GM10248 (cell line): ENCODE results near the gene ZG16.
"Not testable (repeated sequence)": the region's sequence is repeated elsewhere in the genome, so short reads cannot be mapped to it uniquely, and the experiment has no call there.

Source experiments
- CTCF ChIA-PET: fragments of 300-600 bp; sonication (Branson Sonifier 250); formaldehyde crosslinking; extraction: SDS; loops from one replicate; lab custom pipeline; 2021; ENCODE audit warnings: antibody characterized with exemption; lab: Yijun Ruan, JAX
- POLR2A ChIA-PET: fragments of 350-650 bp; sonication (Branson Sonifier 250); formaldehyde crosslinking; extraction: SDS; loops from one replicate; lab custom pipeline; 2020; ENCODE audit warnings: antibody characterized with exemption; lab: Yijun Ruan, JAX
- DNase-seq: peaks from one replicate; pipeline ENCODE4 v3.0.0; 2012; ENCODE audit errors: extremely low spot score
- CTCF ChIP-seq: IDR thresholded peaks from 2 replicates; pipeline ENCODE4 v1.5.1; 2012; ENCODE audit warnings: mild to moderate bottlenecking, low read depth; ENCODE audit errors: extremely low read depth, missing control alignments, control extremely low read depth

ZG16 gene

GRCh38 chr16:29774730-29775129 lies 3.3 kb upstream of the ZG16 start:
- no peak for DNase-seq
- ChIA-PET POLR2A (no interaction called here), CTCF (interaction anchor here (1.2 to 3.9 kb wide), 3 partner anchors 10 to 73 kb away, joined by 3 to 22 read pairs (median 5); no protein-coding TSS in a partner anchor)
- TF ChIP-seq CTCF, result no peak

GRCh38 chr16:29775742-29776408 lies 2.2 kb upstream of the ZG16 start:
- TF ChIP-seq CTCF, result no peak
- no peak for DNase-seq
- POLR2A ChIA-PET, result no interaction called here
- CTCF ChIA-PET, result interaction anchor here (0.6 kb wide), 1 partner anchor 73 kb away, joined by 3 read pairs; no protein-coding TSS in a partner anchor

- no peak for TF ChIP-seq CTCF
- DNase-seq, result no peak
- POLR2A ChIA-PET, result interaction anchor here (0.5 kb wide), 1 partner anchor 34 kb away, joined by 3 read pairs; no protein-coding TSS in a partner anchor
- CTCF ChIA-PET, result interaction anchor here (1.4 to 2.2 kb wide), 3 partner anchors 11 to 88 kb away, joined by 7 to 9 read pairs (median 7); partner anchors contain the start of gene KIF22
Observed at GRCh38 chr16:29779474-29779873, 1.4 kb downstream of the ZG16 start.

- CTCF ChIA-PET, result interaction anchor here (0.6 to 3.5 kb wide), 5 partner anchors 10 to 54 kb away, joined by 3 to 22 read pairs (median 8); no protein-coding TSS in a partner anchor
- POLR2A ChIA-PET, DNase-seq: not testable (repeated sequence)
Observed at GRCh38 chr16:29783094-29783953, 5.3 kb downstream of the ZG16 start.

GRCh38 chr16:29784157-29784556 lies 6.1 kb downstream of the ZG16 start:
- ChIA-PET CTCF (interaction anchor here (0.7 to 3.5 kb wide), 17 partner anchors 11 to 143 kb away, joined by 3 to 22 read pairs (median 6); partner anchors contain the start of gene MVP), POLR2A (no interaction called here)
- DNase-seq, result no peak
- TF ChIP-seq CTCF, result no peak

- peak; percentile 79 for DNase-seq
- peak; percentile 87 for TF ChIP-seq CTCF
- ChIA-PET POLR2A (no interaction called here), CTCF (interaction anchor here (0.8 to 3.5 kb wide), 27 partner anchors 8 to 247 kb away, joined by 3 to 22 read pairs (median 5); partner anchors contain the start of gene MVP)
Observed at GRCh38 chr16:29784901-29785500, 6.9 kb downstream of the ZG16 start.

- DNase-seq, POLR2A ChIA-PET: not testable (repeated sequence)
- CTCF ChIA-PET, result interaction anchor here (1.3 to 3.0 kb wide), 4 partner anchors 10 to 108 kb away, joined by 3 to 18 read pairs (median 8); partner anchors contain the start of gene QPRT
Observed at GRCh38 chr16:29787155-29787554, 9.1 kb downstream of the ZG16 start.
